ENCODE results near the gene ZNF428.

ZNF428 gene

GRCh38 chr19:43560687-43561086 lies 58.7 kb downstream of the ZNF428 start:
- DNase-seq, result no peak

All from SW 1271 (cell line).